ENCODE results near the gene PTPRA. TPM values are rescaled to one million over a fixed set of nuclear protein-coding genes. Genes with fewer than 3 reads are reported as not detected.

Gene PTPRA
- total and polyA plus RNA-seq, 2 of the 4 experiments (the other 2 are of a cell fraction) = 35.0 to 50.0 TPM

DNA sequence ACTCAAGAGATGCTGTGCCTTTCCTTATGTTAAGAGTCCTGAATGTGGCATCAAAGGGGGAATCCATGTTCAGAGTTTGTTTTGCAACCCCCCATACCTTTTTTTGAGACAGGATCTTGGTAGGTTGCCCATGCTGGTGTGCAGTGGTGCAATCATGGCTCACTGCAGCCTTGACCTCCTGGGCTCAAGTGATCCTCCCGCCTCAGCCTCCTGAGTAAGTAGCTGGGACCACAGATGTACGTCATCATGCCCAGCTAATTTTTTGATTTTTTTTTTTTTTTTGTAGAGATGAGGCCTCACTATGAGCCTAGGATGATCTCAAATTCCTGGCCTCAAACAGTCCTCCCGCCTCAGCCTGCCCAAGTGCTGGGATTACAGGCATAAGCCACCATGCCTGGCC lies 16.5 kb downstream of the PTPRA start:
- H3K9me3 ChIP-seq (ENCODE audit: control insufficient read depth, insufficient read depth, low read length) = no peaks in the 10 kb centered on the region
- no peak overlapping the region for H4K91ac ChIP-seq (ENCODE audit: insufficient read depth, low read depth, low read length)
- intact Hi-C loops (cut with micrococcal nuclease) = no loop called here
- no peak overlapping the region for H2BK20ac ChIP-seq (ENCODE audit: low read depth, low read length)
- H2AK9ac ChIP-seq (replicated peaks; ENCODE audit: low read depth, low read length, poor library complexity) = no peak overlapping the region
- H2BK5ac ChIP-seq (ENCODE audit: low read depth, low read length, poor library complexity, severe bottlenecking) = no peak overlapping the region
- no peaks in the 10 kb centered on the region for H3K27me3 ChIP-seq (ENCODE audit: control insufficient read depth, insufficient read depth, low read length)
- peaks cover 30 to 69% of the 10 kb centered on the region in 2 experiments for H3K79me1 ChIP-seq (ENCODE audit: low read depth in 1 of 2, low read length in 2 of 2)
- TF ChIP-seq MAFK (IDR thresholded peaks at IDR 0.05; ENCODE audit: low read depth, low read length) (no peak), RAD21 (IDR thresholded peaks at IDR 0.05; ENCODE audit: low read length) (no peak), NFE2L2 (IDR thresholded peaks at IDR 0.05; ENCODE audit: low read depth, low read length) (no peak), CEBPB (IDR thresholded peaks at IDR 0.05; ENCODE audit: low read depth, low read length) (no peak), BHLHE40 (IDR thresholded peaks at IDR 0.05; ENCODE audit: low read depth, low read length) (no peak), FOS (IDR thresholded peaks at IDR 0.05; ENCODE audit: low read depth, low read length) (no peak), SMC3 (IDR thresholded peaks at IDR 0.05; ENCODE audit: low read depth, low read length) (no peak), RFX5 (IDR thresholded peaks at IDR 0.05; ENCODE audit: low read depth, low read length) (no peak), CHD1 (IDR thresholded peaks at IDR 0.05; ENCODE audit: low read depth, low read length) (no peak), MXI1 (IDR thresholded peaks at IDR 0.05; ENCODE audit: borderline replicate concordance, low read depth, low read length) (no peak), RCOR1 (IDR thresholded peaks at IDR 0.05; ENCODE audit: insufficient replicate concordance, low read length) (no peak), MAZ (IDR thresholded peaks at IDR 0.05; ENCODE audit: borderline replicate concordance, low read depth, low read length) (no peak), POLR2A (IDR thresholded peaks at IDR 0.05; ENCODE audit: low read depth, low read length) (no peak)
- TF ChIP-seq, protein P1, sequence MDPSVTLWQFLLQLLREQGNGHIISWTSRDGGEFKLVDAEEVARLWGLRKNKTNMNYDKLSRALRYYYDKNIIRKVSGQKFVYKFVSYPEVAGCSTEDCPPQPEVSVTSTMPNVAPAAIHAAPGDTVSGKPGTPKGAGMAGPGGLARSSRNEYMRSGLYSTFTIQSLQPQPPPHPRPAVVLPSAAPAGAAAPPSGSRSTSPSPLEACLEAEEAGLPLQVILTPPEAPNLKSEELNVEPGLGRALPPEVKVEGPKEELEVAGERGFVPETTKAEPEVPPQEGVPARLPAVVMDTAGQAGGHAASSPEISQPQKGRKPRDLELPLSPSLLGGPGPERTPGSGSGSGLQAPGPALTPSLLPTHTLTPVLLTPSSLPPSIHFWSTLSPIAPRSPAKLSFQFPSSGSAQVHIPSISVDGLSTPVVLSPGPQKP (IDR thresholded peaks at IDR 0.05; ENCODE audit: borderline replicate concordance, low read depth, low read length) = no peak
- TF ChIP-seq, protein P2, sequence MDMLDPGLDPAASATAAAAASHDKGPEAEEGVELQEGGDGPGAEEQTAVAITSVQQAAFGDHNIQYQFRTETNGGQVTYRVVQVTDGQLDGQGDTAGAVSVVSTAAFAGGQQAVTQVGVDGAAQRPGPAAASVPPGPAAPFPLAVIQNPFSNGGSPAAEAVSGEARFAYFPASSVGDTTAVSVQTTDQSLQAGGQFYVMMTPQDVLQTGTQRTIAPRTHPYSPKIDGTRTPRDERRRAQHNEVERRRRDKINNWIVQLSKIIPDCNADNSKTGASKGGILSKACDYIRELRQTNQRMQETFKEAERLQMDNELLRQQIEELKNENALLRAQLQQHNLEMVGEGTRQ (IDR thresholded peaks at IDR 0.05; ENCODE audit: low read depth, low read length) = no peak
- TF ChIP-seq, protein P3, sequence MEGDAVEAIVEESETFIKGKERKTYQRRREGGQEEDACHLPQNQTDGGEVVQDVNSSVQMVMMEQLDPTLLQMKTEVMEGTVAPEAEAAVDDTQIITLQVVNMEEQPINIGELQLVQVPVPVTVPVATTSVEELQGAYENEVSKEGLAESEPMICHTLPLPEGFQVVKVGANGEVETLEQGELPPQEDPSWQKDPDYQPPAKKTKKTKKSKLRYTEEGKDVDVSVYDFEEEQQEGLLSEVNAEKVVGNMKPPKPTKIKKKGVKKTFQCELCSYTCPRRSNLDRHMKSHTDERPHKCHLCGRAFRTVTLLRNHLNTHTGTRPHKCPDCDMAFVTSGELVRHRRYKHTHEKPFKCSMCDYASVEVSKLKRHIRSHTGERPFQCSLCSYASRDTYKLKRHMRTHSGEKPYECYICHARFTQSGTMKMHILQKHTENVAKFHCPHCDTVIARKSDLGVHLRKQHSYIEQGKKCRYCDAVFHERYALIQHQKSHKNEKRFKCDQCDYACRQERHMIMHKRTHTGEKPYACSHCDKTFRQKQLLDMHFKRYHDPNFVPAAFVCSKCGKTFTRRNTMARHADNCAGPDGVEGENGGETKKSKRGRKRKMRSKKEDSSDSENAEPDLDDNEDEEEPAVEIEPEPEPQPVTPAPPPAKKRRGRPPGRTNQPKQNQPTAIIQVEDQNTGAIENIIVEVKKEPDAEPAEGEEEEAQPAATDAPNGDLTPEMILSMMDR (conservative IDR thresholded peaks at IDR 0.05; ENCODE audit: low read depth, low read length) = no peak
- no peak overlapping the region for H3K4me3 ChIP-seq (ENCODE audit: insufficient read depth, low read depth, low read length)
- no peak overlapping the region for H2AFZ ChIP-seq (replicated peaks; ENCODE audit: low read length, poor library complexity)
- CTCF ChIA-PET = no interaction called here
- H3K4ac ChIP-seq (ENCODE audit: low read depth, low read length) = no peak overlapping the region
- ATAC-seq (ENCODE audit: low read depth) (no peak), DNase-seq (no peak)
- H3K14ac ChIP-seq (replicated peaks; ENCODE audit: low read depth, low read length) = no peak overlapping the region
- H3K4me2 ChIP-seq (ENCODE audit: low read depth, low read length) = no peak overlapping the region
- no peaks in the 10 kb centered on the region for H3K36me3 ChIP-seq (ENCODE audit: control insufficient read depth, insufficient read depth, low read length)
- no peak overlapping the region for H2BK15ac ChIP-seq (ENCODE audit: low read depth, low read length)
- H3K56ac ChIP-seq (ENCODE audit: extremely low read depth, insufficient read depth, low read length) = no peak overlapping the region
- no peak overlapping the region for H3K9ac ChIP-seq (ENCODE audit: low read depth, low read length)
- no peak overlapping the region for H4K5ac ChIP-seq (ENCODE audit: low read depth, low read length)
- H2AK5ac ChIP-seq (ENCODE audit: low read depth, low read length) = no peak overlapping the region
- no peak overlapping the region for H3K27ac ChIP-seq (ENCODE audit: insufficient read depth, low read length)
- dilution Hi-C loops (cut with HindIII; ENCODE audit: low sequenced_read_pairs, unreplicated experiment) = no loop called here
- peaks cover 15% of the 10 kb centered on the region for H3K9me1 ChIP-seq (ENCODE audit: insufficient read depth, low read length)
- in situ Hi-C loops (cut with MboI; ENCODE audit: low sequenced_read_pairs) = no loop called here
- no peak overlapping the region for H4K8ac ChIP-seq (ENCODE audit: low read depth in 2 of 2, low read length in 2 of 2)
- no peaks in the 10 kb centered on the region; the same call in 1 of the 2 replicates for H3K4me1 ChIP-seq (ENCODE audit: control insufficient read depth, insufficient read depth, low read length)
- no TSS peak for BruUV-seq (replicated peaks)
- H3K23ac ChIP-seq (ENCODE audit: low read depth, low read length) = no peak overlapping the region
- H3K18ac ChIP-seq (ENCODE audit: low read depth, low read length) = no peak overlapping the region
- H4K20me1 ChIP-seq (ENCODE audit: insufficient read depth, low read length) = peaks cover 31% of the 10 kb centered on the region
- no CpG with 5 or more reads among the region's 3 CpGs for WGBS, 2 experiments (ENCODE audit: extremely low coverage in 2 of 2, insufficient read length in 1 of 2)
- POLR2A ChIA-PET (ENCODE audit: unreplicated experiment) = no interaction called here
- no peak overlapping the region for H2BK120ac ChIP-seq (ENCODE audit: low read depth, low read length)

Measured in IMR-90 (cell line).